Activated CD8-positive, alpha-beta memory T cell treated with anti-CD3 and anti-CD28 coated beads for 4 hours (primary cell): Measurements from ENCODE around the gene HELZ2.

Source experiments
- DNase-seq, 2 donors: peaks; one replicate each; pipeline ENCODE4 v3.0.0-alpha.2; 2020; ENCODE audit warnings: low read depth in 2 of 2

The HELZ2 gene

GRCh38 chr20:63539092-63539430 is 35.0 kb downstream of the HELZ2 start:
- no peak for DNase-seq

DNA sequence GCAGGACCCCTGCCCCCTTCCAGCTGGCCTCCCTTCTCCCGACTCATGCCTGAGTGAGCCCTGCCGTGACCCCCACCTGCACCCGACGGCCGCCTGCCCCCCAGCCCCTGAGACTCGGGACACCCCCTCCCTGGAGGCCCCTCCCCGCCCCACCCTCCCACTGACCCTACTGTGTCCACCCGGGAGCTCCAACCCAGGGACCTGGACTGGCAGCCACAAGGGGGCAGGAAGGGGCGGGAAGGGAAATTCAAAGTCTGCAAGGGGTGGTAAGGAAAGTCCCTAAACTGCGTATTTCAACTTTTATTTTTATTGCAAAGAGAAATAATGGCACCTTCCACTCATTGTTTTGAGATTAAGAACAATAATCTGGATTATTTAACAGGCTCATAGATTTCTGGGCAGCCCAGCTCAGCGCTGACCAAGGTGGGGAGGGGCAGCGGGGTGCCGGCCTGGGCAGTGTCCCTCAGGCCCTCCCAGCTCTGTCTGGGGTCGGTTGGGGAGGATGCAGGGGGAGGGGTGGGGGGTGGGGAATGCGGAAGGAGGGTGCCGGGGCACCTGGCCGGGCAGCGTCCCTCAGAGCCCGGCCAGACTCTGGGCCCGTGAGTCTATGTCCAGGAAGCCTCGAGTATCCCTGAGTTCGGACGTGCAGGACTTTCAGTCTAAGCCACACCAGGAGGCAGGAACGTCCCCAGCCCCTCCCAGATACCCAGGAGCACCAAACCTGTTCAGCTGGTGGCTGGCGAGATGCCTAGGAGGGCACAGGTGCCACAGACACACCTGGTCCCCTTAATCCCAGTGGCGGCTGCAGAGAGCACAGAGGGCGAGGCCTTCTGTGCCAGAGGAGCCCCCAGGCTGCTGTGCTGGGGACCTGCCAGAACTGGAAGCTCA is 35.6 kb downstream of the HELZ2 start:
- no peak for DNase-seq

GRCh38 chr20:63537525-63538203 is 36.4 kb downstream of the HELZ2 start:
- DNase-seq = peak; percentile 84

- DNase-seq = no peak
Measured at GRCh38 chr20:63536997-63537524, 37.0 kb downstream of the HELZ2 start, which contains the start of gene PTK6. Gene PTK6 (minus strand): TSS chr20:63537376. CDS start chr20:63537314, 62 bp downstream.

DNA sequence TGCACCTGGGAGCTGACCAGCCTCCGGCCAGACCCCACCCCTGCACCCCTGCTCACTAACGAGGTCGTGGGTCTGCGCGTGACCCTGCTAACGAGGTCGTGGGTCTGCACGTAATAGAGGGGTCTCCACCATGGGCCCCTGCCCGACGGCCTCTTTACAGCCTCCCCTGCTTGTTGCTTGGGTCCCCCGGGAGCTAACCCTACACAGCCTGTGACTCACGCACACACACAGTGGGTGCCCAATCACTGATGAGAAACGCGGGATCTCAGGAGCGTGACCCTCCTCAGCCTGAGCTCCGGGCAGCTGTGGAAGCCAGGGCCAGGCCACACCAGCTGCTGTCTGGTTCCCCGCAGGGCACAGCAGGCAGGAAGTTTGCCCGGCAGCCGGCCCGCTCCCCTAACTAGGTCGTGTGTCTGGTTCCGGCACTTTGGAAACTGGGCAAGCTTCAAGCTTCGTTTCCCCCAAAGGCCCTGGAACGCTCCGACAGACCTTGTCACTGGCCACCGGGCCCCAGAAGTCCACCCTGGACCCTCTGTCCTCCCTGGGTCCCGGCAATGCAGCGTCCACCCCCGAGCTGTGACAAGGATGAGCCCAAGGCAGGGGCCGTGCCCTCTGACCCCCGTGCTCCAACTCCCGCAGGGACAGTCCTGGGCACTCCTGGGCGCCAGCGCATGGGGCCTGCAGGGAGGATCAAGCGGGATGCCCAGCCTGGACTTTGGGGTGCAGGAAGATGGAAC is 37.6 kb downstream of the HELZ2 start:
- no peak for DNase-seq

- DNase-seq = no peak
Measured at GRCh38 chr20:63534831-63535651, 39.0 kb downstream of the HELZ2 start.

DNA sequence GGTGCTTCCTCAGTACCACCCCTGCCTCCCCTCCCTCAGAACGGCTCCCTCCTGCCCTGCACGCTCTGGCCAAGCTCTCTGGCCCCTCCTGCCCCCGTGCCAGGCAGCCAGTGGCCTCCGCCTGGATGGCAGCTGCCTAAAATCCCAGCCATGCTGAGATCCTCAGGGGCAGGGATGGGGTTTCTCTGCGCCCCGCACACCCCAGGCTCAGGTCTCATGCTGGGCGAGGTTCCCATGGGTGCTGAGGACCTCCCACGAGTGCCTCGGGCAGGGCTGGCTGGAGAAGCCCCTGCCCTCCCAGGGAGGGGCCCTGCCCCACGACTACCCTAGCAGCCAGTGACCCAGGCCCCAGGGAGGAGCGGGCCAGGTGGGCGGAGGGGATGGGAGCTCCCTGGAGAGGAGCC is 39.6 kb downstream of the HELZ2 start:
- no peak for DNase-seq

DNA sequence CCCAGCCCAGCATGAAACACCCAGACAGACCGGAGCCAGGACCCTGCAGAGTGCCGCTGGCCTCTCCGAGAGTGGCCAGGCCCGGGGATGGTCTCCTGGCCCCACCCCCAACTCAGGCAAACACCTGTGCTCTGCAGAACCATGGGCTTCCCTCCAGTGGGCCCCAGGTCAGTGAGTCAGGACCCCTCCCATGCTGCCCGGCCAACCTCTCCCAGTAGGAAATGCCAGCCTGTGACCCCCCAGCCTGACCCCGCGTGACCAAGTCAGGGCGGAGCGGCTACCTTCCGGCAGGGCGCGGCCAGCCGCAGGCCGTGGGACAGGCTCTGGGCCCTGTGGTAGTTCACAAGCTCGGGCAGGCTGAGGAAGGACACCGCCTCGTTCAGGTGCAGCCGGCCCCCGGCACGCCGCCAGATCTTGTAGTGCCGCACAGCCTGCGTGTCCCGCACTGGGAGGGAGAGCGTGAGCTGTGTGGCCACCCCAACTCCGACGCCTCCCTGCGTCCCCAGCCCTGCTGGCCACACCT is 40.1 kb downstream of the HELZ2 start:
- DNase-seq = no peak

DNA sequence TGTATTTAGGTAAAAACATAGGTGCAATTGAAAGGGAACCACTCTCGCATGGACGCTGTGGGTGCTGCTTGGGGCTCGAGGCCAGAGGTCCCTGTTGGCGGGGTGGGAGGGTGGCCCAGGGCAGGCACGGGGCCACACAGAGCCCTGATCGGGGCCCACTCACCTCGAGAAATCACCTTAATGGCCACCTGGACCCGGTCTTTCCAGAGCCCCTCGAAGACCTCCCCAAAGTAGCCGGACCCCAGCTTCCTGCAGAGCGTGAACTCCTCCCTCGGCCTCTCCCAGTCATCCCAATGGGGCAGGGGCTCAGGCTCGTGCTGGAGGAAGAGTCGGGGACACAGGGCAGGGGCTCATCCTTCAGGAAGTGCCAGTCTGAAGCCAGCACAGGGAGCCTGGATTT is 40.7 kb downstream of the HELZ2 start:
- no peak for DNase-seq

DNA sequence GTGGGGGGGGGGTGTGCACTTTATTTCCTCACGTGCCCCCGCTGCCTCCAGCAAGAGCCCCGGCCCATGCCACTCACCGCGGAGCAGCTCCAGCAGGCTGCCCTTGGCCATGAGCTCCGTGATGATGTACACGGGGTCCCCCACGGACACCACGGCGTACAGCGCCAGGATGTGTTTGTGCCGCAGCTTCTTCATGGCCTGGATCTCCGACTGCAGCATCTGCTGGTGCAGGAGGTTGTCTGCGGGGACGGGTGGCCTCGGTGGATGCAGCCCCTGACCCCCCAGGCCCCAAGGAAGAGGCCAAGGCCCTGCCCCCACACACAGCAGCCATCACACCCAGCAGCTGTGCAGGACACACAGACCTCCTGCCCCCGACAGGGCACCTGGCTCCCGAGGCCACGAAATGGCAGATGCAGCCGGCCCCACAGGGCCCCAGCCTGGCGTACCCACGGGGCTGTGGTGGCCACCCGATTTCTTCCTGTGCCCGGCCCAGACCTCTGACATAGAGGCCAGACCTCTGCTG is 41.5 kb downstream of the HELZ2 start:
- DNase-seq = no peak

DNA sequence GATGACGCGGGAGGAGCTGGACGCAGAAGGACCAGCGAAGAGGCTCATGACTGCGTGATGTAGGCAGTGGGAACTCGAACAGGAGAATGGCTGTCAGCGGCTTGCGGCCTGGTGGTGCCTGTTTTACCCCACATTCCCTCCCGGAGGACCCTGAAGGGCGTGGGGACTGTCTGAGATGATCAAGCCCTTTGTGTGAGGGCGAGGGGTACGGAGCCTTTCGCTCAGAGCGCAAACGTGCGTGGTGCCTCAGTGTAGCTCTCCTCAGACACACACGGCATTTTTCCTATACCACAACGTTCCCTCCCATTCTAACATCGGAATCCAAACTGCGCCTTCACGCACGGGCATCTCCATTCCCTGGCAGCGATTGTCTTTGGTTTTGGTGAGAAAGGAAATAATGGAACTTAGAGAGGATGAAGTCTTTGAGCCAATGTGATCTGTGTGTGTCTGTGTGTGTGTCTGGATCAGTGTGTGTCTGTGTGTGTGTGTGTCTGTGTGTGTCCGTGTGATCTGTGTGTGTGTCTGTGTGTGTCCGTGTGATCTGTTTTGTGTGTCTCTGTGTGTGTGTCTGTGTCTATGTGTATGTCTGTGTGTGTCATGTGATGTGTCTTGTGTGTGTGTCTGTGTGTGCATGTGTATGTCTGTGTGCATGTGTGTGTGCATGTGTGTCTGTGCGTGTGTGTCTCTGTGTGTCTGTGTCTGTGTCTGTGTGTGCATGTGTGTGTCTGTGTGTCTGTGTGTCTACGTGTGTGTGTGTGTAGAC is 42.2 kb downstream of the HELZ2 start:
- DNase-seq = no peak

GRCh38 chr20:63530788-63531160 is 43.3 kb downstream of the HELZ2 start:
- no peak for DNase-seq

- DNase-seq = no peak
Measured at GRCh38 chr20:63529861-63530787, 43.9 kb downstream of the HELZ2 start.

DNA sequence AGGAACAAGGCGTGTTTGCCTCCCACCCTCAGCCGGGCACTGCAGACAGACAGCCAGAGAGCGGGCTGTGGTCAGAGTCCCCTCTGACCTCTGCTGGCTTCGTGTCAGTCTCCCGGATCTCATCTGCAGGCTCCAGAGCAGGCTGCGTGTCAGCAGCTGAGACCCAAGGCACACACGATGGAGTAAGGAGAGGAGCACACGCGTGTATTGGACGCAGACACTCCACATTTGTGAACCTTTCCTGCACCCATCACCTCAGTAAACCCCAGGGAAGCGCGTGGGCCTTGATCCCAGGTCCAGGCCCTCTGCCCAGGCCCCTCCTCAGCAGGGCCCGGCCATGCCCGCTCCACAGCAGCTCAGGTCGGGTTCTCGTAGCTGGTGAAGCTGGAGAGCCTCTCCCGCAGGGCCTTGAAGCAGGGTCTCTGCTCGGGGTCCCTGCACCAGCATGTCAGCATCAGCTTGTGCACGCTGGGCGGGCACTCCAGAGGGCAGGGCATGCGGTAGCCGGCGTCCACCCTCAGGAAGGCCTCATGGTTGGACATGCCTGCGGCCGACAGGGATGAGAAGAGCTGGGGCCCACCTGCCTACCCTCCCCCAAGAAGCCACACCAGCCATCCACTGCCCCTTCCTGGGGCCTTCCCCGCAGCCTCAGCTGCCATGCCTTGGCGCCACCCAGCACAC is 44.7 kb downstream of the HELZ2 start:
- no peak for DNase-seq

- no peak for DNase-seq
Measured at GRCh38 chr20:63527184-63527583, 46.9 kb downstream of the HELZ2 start.

- DNase-seq = no peak
Measured at GRCh38 chr20:63525971-63526370, 48.1 kb downstream of the HELZ2 start.

DNA sequence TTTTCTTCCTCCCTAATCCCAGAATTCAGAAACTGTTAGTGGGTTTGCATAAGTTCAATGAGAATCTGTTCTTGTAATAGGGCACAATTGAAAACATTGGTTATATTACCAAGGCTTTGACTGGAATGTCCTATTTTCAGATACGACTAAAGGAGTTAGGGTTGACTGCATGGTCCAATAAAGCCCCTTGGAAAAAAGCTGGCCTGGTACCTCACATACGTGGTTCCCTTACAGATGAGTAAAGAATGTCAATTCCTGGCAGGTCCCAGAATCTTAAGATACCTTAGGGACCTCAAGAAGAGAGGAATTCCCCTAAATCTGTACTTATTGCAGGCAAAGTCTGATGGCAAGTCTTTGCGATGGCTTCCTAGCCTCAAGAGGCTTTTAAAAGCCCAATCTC is 48.9 kb downstream of the HELZ2 start:
- no peak for DNase-seq
